HG03457 (cell line): ENCODE data around the gene NABP2.
A peak's percentile ranks its signal among the peaks of the same experiment; 100 is the strongest.
"Not testable (repeated sequence)": the region's sequence is repeated elsewhere in the genome, so short reads cannot be mapped to it uniquely, and the experiment has no call there.

ENCODE experiments used
- ATAC-seq: cut with Tn5 transposase; IDR thresholded peaks from one replicate; pipeline ENCODE4 v1.9.1; 2021; ENCODE audit warnings: moderate number of reproducible peaks; ENCODE audit not compliant: unreplicated experiment

NABP2 gene

DNA sequence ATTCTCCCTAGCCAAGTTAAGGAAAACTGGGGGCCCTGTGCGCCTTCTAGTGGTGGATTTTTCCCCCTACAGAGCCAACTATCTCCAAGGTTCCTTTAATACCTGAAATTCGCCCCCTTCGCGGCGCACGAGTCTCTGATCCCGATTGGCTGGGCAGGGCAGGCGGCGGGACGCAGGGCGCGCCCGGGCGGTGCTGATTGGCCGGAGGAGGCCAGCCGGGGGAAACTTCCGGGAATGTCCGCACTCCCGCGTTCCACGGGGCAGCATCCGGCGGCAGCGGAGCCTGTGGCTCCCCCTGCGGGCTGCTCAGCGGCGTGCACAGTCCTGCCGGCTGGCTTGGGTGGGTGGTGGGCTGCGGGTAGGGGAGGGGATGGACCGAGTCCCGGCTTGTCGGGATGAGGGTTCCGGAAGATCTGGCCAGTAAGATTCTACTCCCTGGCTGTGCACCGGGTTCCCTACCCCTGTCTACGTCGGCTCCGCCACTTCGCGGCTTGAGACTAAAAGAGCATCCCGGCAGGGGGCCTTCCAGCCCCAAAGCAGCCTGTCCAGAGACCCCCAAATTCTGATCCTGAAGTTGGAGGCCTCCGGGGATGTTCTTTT is at the start of gene NABP2:
NABP2 (plus strand) TSS at position 241 of the 600 bp plus-strand sequence. CDS start 515 bp downstream, outside the sequence.
- peak; percentile 58 for ATAC-seq

GRCh38 chr12:56178347-56178746 is 45.8 kb upstream of the NABP2 start:
- no peak for ATAC-seq

- no peak for ATAC-seq
These were observed 37.2 kb upstream of the NABP2 start for GRCh38 chr12:56186957-56187356.

GRCh38 chr12:56188131-56188777 is 35.9 kb upstream of the NABP2 start:
- ATAC-seq, result no peak

DNA sequence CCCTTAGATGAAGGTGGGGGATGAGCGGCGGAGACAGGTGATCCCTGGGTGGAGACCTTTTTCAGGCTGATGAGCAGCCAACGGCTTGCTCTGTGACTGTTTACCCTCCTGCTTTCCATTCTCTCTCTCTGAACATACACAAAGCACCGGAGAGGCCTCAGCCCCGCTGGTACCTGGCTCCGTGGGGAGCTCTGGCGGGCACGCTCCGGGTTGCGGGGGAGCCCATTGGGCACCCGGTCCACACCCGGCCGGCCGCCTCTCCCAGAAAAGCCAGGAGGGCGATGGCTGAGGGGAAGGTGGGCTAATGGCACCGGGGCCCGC is 35.4 kb upstream of the NABP2 start:
- no peak for ATAC-seq

GRCh38 chr12:56189099-56189917 is 34.8 kb upstream of the NABP2 start, which contains the start of gene SMARCC2:
Gene SMARCC2, minus strand, starts transcription at chr12:56189483. Its CDS starts 22 bp downstream, at chr12:56189461.
- ATAC-seq, result no peak

DNA sequence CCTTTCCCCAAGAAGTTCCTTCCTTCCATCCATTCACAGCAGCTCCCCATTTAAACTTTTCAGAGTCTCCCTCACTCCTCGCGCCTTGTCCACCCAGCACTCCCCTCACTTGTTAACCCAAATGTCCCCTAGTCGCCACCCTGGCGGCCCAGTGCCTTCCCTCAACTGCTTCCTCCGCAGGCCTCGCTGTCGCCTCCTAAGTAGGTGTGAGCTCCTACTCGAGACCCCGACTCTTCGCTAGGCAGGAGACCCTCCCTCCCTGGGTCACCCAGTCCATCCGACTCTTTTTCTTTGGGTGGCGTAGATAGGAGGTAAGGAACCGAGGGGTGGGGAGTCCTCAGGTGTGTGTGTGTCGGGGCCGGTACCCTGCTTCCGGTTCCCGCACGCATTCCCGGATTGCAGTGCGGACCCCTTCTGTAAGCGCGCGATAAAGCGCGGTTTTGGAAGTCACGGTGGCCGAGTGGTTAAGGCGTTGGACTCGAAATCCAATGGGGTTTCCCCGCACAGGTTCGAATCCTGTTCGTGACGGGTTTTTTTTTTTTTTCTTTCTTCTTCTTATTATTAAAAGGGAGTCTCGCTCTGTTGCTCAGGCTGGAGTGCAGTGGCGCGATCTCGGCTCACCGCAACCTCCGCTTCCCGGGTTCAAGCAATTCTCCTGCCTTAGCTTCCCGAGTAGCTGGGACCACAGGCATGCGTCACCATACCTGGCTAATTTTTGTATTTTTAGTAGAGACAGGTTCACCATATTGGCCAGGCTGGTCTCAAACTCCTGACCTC is 34.0 kb upstream of the NABP2 start:
- ATAC-seq, result no peak

DNA sequence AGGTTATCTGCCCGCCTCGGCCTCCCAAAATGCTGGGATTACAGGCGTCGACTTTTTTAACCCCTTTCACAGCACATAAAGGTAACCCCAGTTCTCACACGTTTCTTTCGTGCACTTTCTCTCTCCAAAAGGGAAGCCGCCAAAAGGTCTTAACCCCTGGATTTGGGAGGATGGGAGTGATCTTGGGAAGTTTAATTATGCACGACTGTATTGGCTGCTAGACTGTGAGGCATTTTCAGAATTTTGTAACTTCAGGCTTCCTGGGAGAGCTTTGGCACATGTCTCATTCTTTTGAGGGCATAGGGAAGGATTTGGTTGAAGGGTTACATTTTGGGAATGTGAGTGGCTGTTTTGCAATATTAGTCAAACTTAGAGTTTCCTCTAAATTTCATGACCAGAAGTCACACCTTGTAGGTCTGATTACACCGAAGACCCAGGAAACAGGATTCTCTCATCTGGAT is 33.4 kb upstream of the NABP2 start:
- ATAC-seq, result no peak

GRCh38 chr12:56192582-56192981 is 31.6 kb upstream of the NABP2 start:
- ATAC-seq, result no peak

DNA sequence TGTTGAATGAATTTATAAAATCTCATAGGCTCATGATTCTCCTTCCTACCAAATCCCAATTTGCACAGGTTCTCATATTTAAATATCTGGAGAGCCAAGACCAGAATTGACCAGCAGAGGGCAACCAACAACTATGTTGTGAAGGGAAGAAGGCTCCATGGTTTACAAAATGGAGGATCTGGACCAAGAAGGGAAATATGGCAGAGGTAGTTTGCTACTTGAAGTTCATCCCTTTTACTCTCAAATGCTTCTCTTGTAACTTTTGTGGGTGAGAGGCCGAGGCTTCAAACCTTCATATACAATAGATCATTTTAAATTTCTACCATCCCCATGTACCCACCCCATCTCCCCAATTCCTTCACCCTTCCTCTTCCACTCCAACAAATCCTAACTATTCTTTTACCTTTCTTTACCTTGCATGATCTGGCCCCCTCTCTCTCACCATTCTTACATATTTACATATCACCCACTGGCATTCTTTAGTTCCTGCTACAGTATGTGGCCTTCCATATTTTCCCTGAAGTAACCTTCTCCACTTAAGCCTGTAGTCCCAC is 31.0 kb upstream of the NABP2 start:
- no peak for ATAC-seq

GRCh38 chr12:56196818-56197550 is 27.2 kb upstream of the NABP2 start:
- not testable (repeated sequence) for ATAC-seq

GRCh38 chr12:56197921-56198635 is 26.1 kb upstream of the NABP2 start:
- no peak for ATAC-seq

GRCh38 chr12:56198836-56199235 is 25.3 kb upstream of the NABP2 start:
- no peak for ATAC-seq

DNA sequence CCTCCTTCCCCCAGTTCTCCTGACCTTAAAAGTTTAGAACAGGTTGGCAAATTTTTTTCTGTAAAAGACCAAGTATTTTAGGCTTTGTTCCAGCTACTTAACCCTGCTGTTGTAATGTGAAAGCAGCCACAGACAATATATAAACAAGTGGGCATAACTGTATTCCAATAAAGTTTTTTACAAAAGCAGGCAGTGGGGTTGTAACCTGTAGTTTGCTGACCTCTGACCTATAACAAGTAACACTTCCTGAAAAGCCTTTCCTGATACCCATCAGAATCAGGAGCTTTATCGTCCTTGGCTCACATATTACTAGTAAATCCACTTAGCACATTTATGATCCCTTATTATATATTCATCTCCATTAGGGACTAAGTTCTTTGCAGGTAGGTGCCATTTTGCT is 21.8 kb upstream of the NABP2 start:
- ATAC-seq, result no peak

- no peak for ATAC-seq
These were observed 21.3 kb upstream of the NABP2 start for GRCh38 chr12:56202838-56203237.

DNA sequence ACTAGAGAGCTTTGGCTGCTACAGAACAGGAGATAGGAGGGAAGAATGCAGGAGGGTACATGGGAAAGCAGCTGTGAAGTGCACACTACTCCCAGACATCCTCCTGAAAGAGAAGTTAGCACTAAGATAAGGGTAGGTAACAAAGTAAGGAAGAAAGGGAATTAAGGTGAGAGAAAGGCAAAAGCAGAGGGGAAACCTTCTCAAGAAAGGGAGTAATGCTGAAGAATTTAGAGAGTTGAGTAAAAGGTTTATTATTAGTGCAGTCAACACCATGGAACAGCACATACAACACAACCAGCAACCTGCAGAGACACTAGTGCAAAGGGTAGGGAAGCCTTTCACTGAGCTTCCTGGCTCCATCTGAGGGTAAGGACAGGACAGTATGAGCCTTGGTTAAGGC is 19.9 kb upstream of the NABP2 start:
- no peak for ATAC-seq

DNA sequence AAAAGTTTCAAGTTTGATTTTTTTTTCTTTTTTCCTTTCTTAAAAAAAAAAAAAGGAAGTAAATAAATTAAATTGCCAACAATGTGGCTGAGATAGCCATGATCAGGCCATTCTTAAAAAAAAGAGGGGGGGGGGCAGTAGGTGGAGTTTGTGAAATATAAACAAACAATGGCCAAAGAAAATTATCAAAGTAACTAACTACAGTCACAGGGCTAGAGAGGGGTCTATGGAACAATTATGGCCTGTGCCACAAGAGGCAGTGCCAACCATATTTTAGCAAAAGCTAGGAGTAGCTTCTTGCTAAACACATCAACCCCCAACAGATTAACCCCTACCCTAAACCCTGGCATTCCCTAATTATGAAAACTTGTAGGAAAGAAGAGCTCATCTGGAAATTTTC is 18.7 kb upstream of the NABP2 start:
- ATAC-seq, result no peak

GRCh38 chr12:56206452-56207166 is 17.5 kb upstream of the NABP2 start:
- ATAC-seq, result no peak

- ATAC-seq, result no peak
These were observed 16.1 kb upstream of the NABP2 start for GRCh38 chr12:56208006-56208405.
